HCEC 1CT (cell line): ENCODE data around the gene CLASP1.
"Not testable (repeated sequence)": the region's sequence is repeated elsewhere in the genome, so short reads cannot be mapped to it uniquely, and the experiment has no call there.

Experiments used
- DNase-seq: peaks from one replicate; pipeline ENCODE4 v3.0.0-alpha.2; 2017

The CLASP1 gene

GRCh38 chr2:121340926-121341325 is 308.3 kb downstream of the CLASP1 start:
- DNase-seq: no peak

DNA sequence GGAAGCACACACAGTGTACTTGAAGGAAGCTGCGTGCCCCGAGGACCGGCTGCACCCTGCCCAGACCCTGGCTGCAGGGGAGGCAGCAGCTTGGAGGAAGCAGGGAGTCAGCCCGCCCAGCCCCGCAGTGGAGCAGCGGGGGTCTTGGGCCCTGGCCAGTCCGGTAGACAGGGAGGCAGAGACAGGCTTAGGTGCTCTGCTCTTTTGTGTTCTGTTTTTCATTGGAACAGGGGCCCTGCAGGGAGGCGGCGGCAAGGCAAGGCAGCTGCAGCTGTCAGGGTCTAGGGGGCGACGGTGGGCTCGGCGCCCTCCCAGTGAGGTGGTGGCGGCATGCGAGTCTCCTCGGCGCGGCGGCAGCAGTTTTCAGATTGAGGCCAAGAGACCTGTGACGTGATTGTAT is 311.0 kb downstream of the CLASP1 start:
- DNase-seq: no peak

DNA sequence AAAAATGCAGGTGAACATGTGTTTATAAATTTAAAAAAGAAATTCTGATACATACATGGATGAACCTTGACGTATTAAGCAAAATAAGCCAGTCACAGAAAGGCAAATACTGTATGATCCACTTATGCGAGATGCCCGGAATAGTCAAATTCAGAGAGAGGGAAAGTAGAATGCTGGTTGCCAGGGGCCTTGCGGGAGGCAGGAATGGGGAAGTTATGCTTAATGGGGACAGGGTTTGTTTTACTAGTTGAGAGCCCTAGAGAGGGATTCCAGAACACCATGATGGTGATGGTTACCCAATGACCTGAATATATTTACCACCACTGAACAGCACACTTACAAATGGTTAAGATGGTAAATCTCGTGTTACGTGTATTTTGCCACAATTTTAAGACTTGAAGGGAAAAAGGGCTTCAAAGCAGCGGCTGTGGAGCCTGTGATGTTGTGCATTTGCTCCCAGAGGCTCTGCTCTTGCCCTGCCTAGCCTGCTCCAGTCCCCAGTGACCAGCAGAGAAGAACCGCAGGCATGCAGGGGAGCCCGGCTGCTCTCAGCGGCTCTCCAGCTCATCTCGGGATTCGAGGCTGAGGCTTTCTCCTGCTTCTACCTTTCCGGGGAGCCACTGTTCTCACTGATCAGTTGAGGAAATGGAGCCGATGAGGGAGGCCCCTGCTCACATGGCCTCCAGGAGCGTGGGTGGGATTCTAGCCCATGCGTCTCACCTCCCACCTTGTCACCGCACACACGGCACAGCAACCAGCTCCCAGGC is 312.6 kb downstream of the CLASP1 start:
- no peak for DNase-seq

- no peak for DNase-seq
Measured at GRCh38 chr2:121335294-121336290, 313.7 kb downstream of the CLASP1 start.

DNA sequence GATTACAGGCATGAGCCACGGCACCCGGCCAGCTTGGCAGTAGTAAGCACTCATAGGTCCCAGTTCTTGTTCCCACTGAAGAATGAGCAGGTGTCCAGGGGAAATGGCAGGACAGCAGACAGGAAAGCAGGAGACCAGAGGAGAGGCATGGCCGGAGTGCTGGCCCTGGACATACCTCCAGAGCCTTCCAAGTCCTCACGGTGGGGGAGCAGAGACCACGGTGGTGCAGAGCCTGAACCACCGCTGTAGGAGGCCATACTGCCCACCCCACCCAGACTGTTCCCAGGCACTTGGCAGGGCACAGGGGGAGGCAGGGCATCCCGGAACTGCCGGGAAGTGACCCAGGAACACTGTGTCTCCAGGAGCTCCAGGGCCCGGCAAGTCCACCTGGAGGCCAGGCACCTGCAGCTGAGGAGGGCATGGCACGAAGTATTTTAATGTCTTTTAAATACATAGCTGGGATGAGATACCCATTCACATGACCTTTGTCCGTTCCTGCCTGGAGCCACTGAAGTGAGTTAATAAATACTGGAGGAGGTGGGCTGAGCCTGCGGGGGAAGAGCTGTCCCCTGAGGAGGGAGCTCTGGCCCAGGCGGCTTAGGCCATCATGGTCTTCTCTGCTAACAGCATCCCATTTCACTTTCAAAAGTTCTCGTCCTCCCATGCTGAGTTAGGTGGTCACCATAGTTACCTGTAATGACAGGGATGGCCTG is 314.5 kb downstream of the CLASP1 start:
- no peak for DNase-seq

DNA sequence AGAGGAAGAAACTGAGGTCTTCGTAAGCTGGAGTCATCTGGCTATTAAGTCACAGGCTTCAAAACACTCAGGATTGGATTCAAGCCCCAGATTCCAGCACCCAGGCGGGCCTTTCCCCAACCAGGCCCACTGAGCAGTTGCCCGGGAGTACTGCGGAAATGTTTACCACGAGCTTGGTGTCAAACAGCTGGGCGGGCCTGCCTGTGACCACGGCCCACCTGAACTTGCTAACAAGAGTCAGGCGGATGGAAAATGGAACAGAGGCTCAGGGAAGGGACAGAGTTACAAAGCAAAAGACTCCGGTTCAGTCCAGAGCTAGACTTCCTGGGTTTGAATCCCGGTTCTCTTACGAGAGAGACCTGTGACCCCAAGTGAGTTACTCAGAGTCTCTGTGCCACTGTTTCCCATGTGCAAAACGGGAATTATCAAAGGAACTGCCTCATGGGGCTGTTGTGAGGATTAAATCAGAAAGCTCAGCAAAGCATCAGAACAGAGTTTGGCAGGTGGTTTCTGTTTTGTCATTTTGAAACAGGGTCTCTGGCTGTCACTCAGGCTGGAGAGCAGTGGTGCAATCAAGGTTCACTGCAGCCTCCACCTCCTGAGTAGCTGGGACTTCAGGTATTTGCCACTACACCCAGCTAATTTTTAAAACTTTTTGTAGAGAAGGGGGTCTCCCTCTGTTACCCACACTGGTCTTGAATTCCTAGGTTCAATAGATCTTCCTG is 315.3 kb downstream of the CLASP1 start:
- DNase-seq: no peak

GRCh38 chr2:121333231-121333630 is 316.0 kb downstream of the CLASP1 start:
- no peak for DNase-seq

DNA sequence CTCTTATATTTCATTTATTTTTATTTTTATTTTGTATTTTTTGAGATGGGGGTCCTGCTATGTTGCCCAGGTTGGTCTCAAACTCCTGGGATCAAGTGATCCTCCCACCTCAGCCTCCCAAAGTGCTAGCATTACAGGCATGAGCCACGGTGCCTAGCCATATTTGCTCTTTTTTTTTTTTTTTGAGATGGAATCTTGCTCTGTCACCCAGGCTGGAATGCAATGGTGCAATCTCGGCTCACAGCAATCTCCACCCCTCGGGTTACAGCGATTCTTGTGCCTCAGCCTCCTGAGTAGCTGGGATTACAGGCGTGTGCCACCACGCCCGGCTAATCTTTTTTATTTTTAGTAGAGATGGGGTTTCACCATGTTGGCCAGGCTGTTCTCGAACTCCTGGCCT is 317.9 kb downstream of the CLASP1 start:
- not testable (repeated sequence) for DNase-seq

DNA sequence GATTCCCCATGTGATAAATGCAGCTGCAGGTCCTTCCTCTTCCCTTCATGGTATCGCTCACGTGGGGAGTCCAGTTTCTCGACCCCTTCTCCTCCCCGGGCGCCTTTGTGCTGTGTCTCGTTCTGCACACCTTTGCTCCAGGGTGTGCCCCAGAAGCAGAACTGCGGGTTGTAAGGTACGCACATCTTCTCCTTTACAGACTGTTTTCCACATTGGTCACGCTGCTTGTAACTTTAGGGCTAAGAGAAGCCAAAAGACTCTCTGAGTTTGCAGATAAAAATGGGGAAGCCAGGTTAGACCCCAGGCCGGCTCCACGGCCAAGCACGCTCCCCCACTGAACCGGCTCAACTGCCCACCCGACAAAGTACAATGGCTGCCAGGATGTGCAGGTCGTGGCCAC is 318.3 kb downstream of the CLASP1 start:
- DNase-seq: no peak

GRCh38 chr2:121329786-121330185 is 319.5 kb downstream of the CLASP1 start:
- DNase-seq: no peak

- no peak for DNase-seq
Measured at GRCh38 chr2:121326628-121327027, 322.6 kb downstream of the CLASP1 start.

- no peak for DNase-seq
Measured at GRCh38 chr2:121324601-121325000, 324.7 kb downstream of the CLASP1 start.

- DNase-seq: no peak
Measured at GRCh38 chr2:121321476-121321875, 327.8 kb downstream of the CLASP1 start.

- DNase-seq: no peak
Measured at GRCh38 chr2:121319941-121320340, 329.3 kb downstream of the CLASP1 start.

DNA sequence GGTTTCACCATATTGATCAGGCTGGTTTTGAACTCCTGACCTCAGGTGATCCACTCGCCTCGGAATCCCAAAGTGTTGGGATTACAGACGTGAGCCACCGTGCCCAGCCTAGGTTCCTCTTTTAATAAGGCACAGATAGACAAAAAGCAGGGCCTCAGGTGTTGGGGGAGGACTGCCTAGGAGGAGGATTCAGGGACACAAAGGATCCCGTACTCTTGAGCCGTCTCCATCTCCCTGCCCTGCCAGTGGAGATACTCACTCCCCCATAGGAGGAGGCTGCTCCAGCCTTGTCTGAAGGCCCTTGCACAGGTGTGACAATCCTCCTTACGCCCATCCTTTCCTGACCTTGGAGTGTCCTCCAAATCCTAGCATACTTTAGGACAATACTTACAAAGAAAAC is 332.3 kb downstream of the CLASP1 start:
- DNase-seq: no peak

DNA sequence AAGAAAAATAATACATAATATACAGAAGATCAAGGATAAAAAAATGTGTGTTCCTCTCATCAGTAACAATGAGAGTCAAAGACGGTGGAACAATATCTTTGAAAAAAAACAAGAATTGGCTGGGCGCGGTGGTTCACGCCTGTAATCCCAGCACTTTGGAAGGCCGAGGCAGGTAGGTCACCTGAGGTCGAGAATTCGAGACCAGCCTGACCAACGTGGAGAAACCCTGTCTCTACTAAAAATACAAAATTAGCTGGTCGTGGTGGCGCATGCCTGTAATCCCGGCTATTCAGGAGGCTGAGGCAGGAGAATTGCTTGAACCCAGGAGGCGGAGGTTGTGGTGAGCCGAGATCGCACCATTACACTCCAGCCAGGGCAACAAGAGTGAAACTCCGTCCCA is 335.6 kb downstream of the CLASP1 start:
- DNase-seq: not testable (repeated sequence)

DNA sequence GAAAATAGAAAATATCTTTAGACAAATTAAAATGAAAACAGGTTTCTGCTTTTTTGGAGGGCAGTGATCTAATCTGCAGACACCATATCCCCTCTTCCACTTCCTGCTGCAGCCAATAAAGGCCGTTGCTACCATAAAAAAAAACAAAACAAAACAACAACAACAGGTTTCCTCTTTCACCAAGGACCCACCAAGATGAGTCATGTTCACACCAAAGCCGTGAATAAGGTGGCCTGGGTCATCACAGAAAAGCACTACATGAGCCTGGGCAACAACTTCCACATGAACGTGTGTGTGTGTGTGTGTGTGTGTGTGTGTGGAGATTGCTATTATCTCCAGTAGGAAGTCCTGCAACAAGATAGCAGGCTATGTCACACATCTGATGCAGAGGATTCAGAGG is 339.5 kb downstream of the CLASP1 start:
- DNase-seq: no peak

GRCh38 chr2:121309323-121309722 is 339.9 kb downstream of the CLASP1 start:
- no peak for DNase-seq

GRCh38 chr2:121307048-121307447 is 342.2 kb downstream of the CLASP1 start:
- DNase-seq: no peak

DNA sequence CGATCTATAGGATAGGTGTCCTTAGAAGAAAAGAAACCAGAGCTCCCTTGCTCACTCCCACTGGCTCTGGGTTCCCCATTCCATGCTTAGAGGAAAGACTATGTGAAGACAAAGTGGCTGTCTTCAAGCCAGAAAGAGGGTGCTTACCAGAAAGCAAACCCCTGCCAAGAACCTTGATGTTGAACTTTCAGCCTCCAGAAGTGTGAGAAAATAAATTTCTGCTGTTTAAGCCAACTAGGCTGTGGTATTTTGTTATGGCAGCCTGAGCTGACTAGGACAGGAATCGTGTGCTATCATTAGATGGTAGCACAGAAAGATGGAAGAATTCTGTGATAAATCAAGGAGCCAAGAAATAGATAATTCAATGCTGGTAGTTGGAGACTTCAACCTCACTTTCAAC is 344.3 kb downstream of the CLASP1 start:
- no peak for DNase-seq

- DNase-seq: no peak
Measured at GRCh38 chr2:121303531-121304263, 345.6 kb downstream of the CLASP1 start.

GRCh38 chr2:121301190-121301589 is 348.1 kb downstream of the CLASP1 start:
- DNase-seq: not testable (repeated sequence)
